Left ventricle myocardium superior (tissue), 1 donor: ENCODE measurements around the gene CTAGE15. TPM values are rescaled to one million over a fixed set of nuclear protein-coding genes. Genes with fewer than 3 reads are reported as not detected.
"Not testable (repeated sequence)": the region's sequence is repeated elsewhere in the genome, so short reads cannot be mapped to it uniquely, and the experiment has no call there.

Experiments used
- ATAC-seq: fragments of 200-7000 bp; cut with Tn5 transposase; one replicate; pipeline ENCODE4 v1.9.1; 2020; ENCODE audit warnings: mild to moderate bottlenecking, moderate library complexity
- DNase-seq: peaks from one replicate; pipeline ENCODE4 v3.0.0-alpha.2; 2020
- intact Hi-C: fragments of 100-400 bp; cut with micrococcal nuclease; formaldehyde crosslinking; loops from one replicate; pipeline ENCODE4 v1.11.0; 2022
- total RNA-seq: library from RNA; stranded (reverse); fragmentation: NEBNext Ultra II Directional; extraction: Animal tissue kit (Norgen Biotek cat#: 25700); gene quantifications from one replicate; pipeline ENCODE4 v1.2.1, GENCODE V29; 2021
- donor health status: DM: no; HTN: yes; CAD: no; lungs with severe emphysema.

The CTAGE15 gene
- total RNA-seq, 1 donor from 2014 or later, result 0.15 TPM

DNA sequence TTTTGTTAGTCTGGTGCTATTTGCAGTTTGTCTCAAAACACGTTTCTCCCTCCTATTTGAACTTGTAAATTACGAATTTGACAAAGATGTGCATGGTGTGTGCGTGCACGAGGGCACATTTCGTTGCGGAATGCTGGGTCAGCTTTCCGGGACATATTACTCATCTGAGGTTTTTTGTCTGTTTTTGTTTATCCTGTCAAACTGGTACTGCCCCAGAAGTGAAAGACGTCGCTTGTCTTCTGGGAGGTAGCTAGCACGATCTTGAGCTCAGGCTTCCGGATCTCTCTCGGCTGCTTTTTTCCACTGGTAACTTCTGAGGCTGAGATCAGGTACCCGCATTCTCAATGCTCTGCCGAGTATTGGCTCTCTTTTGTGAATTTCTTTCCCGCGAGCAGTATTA lies 49.6 kb downstream of the CTAGE15 start:
- ATAC-seq, result peak; percentile 3
- not testable (repeated sequence) for DNase-seq

GRCh38 chr7:143622130-143622529 lies 50.5 kb downstream of the CTAGE15 start:
- ATAC-seq, intact Hi-C loops, DNase-seq: not testable (repeated sequence)

More for the DNA sequence above, 49.6 kb downstream of the CTAGE15 start:
- intact Hi-C loops, result not testable (repeated sequence)

Other genes starting within 250 kb of the CTAGE15 start
- 0.57 TPM for gene FAM131B, start 209.1 kb upstream of the CTAGE15 start, total RNA-seq
- gene ZYX, start 190.5 kb upstream of the CTAGE15 start, total RNA-seq, result 73.9 TPM
- gene EPHA1, start 162.9 kb upstream of the CTAGE15 start, total RNA-seq, result not detected
- not detected for gene TAS2R60, start 128.3 kb upstream of the CTAGE15 start, total RNA-seq
- gene TAS2R41, start 93.9 kb upstream of the CTAGE15 start, total RNA-seq, result not detected
- 0.52 TPM for gene TCAF2, start 49.2 kb downstream of the CTAGE15 start, total RNA-seq
- gene CTAGE6, start 185.9 kb downstream of the CTAGE15 start, total RNA-seq, result not detected